ENCODE measurements around the gene PFN1.

The PFN1 gene

GRCh38 chr17:4940555-4941318, 7.6 kb downstream of the PFN1 start:
- TF ChIP-seq EGR1 (IDR thresholded peaks at IDR 0.05), result no peak
- no peak for TF ChIP-seq EP300 (IDR thresholded peaks at IDR 0.05; ENCODE audit: borderline replicate concordance)
- TF ChIP-seq USF1 (IDR thresholded peaks at IDR 0.05), result no peak
- no peak for TF ChIP-seq TEAD4 (IDR thresholded peaks at IDR 0.05)
- no peak for TF ChIP-seq ZBTB7A (IDR thresholded peaks at IDR 0.05; ENCODE audit: low read depth)
- TF ChIP-seq REST (IDR thresholded peaks at IDR 0.05; ENCODE audit: low read depth), result no peak
- no peak for TF ChIP-seq CREB1 (IDR thresholded peaks at IDR 0.05; ENCODE audit: low read depth)
- no peak for TF ChIP-seq NFIC (IDR thresholded peaks at IDR 0.05)

DNA sequence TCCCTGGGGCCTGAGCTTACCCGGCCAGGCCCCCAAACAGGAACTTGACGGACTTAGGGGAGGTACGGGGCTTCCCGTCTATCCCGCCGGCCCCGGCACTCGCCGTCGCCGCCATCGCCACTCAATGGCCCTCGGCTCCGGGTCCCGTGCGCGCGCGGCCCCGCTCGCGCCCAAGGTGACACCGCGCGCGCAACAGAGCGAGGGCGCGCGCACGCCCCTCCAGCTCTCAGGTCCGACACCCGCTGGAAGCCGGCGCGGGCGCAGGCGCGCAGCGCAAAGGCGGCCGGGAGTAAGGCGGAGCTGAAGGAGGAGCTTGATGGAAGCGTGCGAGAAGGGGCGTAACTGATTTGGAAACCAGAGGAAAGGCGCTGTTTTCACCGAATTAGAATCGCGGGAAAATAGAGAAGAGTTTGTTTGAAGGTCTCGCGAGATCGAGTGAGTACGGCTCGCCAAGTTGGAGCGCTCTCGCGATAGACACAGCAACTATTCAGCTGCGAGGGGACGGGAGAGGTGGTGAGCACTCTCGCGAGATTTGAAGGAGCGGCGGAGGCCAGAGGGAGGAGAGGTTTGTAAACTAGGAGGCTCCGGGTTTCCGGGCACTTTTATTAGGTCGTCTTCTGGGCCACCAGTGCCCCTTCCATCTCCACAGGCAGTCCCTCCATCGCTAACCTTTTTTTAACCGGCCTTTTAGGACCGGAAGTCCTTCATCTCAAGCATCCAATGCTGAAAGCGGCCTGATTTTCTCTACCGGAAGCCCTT, 8.4 kb downstream of the PFN1 start, which contains the start of the genes RNF167 and SLC25A11:
Gene RNF167 (plus strand): TSS at position 473 of the 759 bp plus-strand sequence. CDS start 642 bp downstream, outside the sequence.
Gene SLC25A11 (minus strand): TSS at position 251 of the 759 bp plus-strand sequence. CDS start 136 bp downstream, at position 115.
- no peak for TF ChIP-seq CEBPB (IDR thresholded peaks at IDR 0.05)
- no peak for TF ChIP-seq ZBTB7A (IDR thresholded peaks at IDR 0.05; ENCODE audit: low read depth)
- peak; percentile 85 for TF ChIP-seq YY1 (IDR thresholded peaks at IDR 0.05; ENCODE audit: low read depth)
- TF ChIP-seq REST (IDR thresholded peaks at IDR 0.05; ENCODE audit: low read depth), result no peak
- TF ChIP-seq CREB1 (IDR thresholded peaks at IDR 0.05; ENCODE audit: low read depth), result no peak
- TF ChIP-seq USF1 (IDR thresholded peaks at IDR 0.05), result 0 out of 2 replicates have a peak, but pooled peaks have one; percentile 14
- TF ChIP-seq TAF1 (IDR thresholded peaks at IDR 0.05; ENCODE audit: low read depth), result peak; percentile 88
- TF ChIP-seq EGR1 (IDR thresholded peaks at IDR 0.05), result no peak
- no peak for TF ChIP-seq NFIC (IDR thresholded peaks at IDR 0.05)
- no peak; the same call in 1 of the 2 replicates for TF ChIP-seq RAD21 (IDR thresholded peaks at IDR 0.05; ENCODE audit: low read depth)
- TF ChIP-seq TCF12 (IDR thresholded peaks at IDR 0.05; ENCODE audit: low read depth), result peak; percentile 11; the same call in 1 of the 2 replicates
- no peak for TF ChIP-seq EP300 (IDR thresholded peaks at IDR 0.05; ENCODE audit: borderline replicate concordance)
- TF ChIP-seq TEAD4 (IDR thresholded peaks at IDR 0.05), result no peak
- TF ChIP-seq FOXM1 (IDR thresholded peaks at IDR 0.05; ENCODE audit: borderline replicate concordance, low read depth), result peak; percentile 48; the same call in 1 of the 2 replicates
- TF ChIP-seq MAX (IDR thresholded peaks at IDR 0.05), result peak; percentile 74

GRCh38 chr17:4939546-4939795, 8.9 kb downstream of the PFN1 start:
- TF ChIP-seq TAF1 (IDR thresholded peaks at IDR 0.05; ENCODE audit: low read depth), result no peak

DNA sequence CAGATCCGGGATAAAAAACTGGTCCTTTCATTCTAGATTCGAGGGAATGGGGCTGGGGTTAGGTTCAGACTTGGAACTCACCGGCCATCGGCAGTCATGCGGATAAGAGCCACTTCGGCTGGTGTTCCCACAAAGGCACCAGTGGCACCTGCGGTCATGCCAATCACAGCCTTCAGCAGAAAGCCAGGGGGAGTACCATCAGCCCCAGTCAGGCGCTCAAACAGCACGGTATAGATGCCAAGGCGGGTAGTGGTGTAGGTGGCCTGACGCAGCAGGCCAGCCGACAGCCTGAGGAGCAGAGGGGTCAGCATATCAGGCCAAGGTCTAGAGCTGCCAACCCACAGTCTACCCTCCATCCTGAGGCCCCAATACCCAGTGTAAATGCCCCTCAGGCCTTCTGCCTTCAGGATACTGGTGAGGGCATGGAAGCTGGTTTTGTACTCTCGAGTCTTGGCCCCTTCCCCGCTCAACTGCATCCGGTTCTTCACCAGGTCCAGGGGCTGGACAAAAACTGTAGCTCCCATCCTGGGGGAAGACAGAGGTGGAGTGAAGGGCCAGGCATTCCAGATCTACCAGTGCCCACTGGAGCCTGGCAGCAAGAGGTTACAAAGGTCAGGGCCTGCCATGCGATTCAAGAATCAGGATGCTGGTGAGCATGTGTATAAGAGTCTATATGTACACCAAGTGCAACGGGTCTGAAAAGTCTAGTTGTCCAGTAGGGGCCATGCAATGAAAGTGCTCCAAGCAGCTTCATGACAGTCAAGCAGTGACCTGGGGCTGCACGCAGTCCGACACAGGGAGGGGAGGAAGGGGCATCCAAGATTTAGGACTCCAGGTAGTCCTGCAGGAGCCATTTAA, 9.4 kb downstream of the PFN1 start:
- TF ChIP-seq YY1 (IDR thresholded peaks at IDR 0.05; ENCODE audit: low read depth) (no peak), USF1 (IDR thresholded peaks at IDR 0.05) (no peak), REST (IDR thresholded peaks at IDR 0.05; ENCODE audit: low read depth) (no peak), CREB1 (IDR thresholded peaks at IDR 0.05; ENCODE audit: low read depth) (no peak), TCF12 (IDR thresholded peaks at IDR 0.05; ENCODE audit: low read depth) (no peak), TAF1 (IDR thresholded peaks at IDR 0.05; ENCODE audit: low read depth) (no peak), MAX (IDR thresholded peaks at IDR 0.05) (no peak), EGR1 (IDR thresholded peaks at IDR 0.05) (no peak), RAD21 (IDR thresholded peaks at IDR 0.05; ENCODE audit: low read depth) (no peak), NFIC (IDR thresholded peaks at IDR 0.05) (no peak), ZBTB7A (IDR thresholded peaks at IDR 0.05; ENCODE audit: low read depth) (no peak), CEBPB (IDR thresholded peaks at IDR 0.05) (no peak), FOXM1 (IDR thresholded peaks at IDR 0.05; ENCODE audit: borderline replicate concordance, low read depth) (no peak), EP300 (IDR thresholded peaks at IDR 0.05; ENCODE audit: borderline replicate concordance) (no peak), TEAD4 (IDR thresholded peaks at IDR 0.05) (no peak)

All from Ishikawa (cell line).